OCI-LY7 (cell line): ENCODE measurements around the gene PRR18. TPM values are rescaled to one million over a fixed set of nuclear protein-coding genes. Genes with fewer than 3 reads are reported as not detected.
A peak's percentile ranks its signal among the peaks of the same experiment; 100 is the strongest.

Experiments
- BruUV-seq: library from RNA; stranded (reverse); fragments of 400-500 nt; replicated peaks from 2 replicates; lab custom pipeline; 2021; lab: Mats Ljungman, UMichigan
- CTCF ChIA-PET: fragments of 300-600 bp; sonication (Branson Sonifier 250); formaldehyde crosslinking; loops from one replicate; lab custom pipeline; 2022; ENCODE audit warnings: antibody characterized with exemption; ENCODE audit not compliant: unreplicated experiment; lab: Charles Lee
- POLR2A ChIA-PET: fragments of 300-600 bp; sonication (Branson Sonifier 250); formaldehyde crosslinking; loops from one replicate; lab custom pipeline; 2022; ENCODE audit warnings: antibody characterized with exemption; lab: Charles Lee
- DNase-seq: peaks from one replicate; pipeline ENCODE4 v3.0.0-alpha.2; 2015; ENCODE audit warnings: low spot score
- H2AFZ ChIP-seq: fragments of 200-600 bp; sonication (generic), shearing (Covaris generic); 2 replicates; pipeline ENCODE4 v1.6.1; 2014; ENCODE audit warnings: mild to moderate bottlenecking, antibody characterized with exemption, low read length, moderate library complexity
- H3K27ac ChIP-seq: fragments of 200-600 bp; sonication (generic); 2 replicates; pipeline ENCODE4 v1.5.1; 2014; ENCODE audit warnings: mixed run types, low read depth, mild to moderate bottlenecking, moderate library complexity, low read length, inconsistent platforms; ENCODE audit not compliant: poor library complexity, severe bottlenecking
- H3K36me3 ChIP-seq: fragments of 200-600 bp; sonication (generic); 2 replicates; pipeline ENCODE4 v1.6.1; 2014; ENCODE audit warnings: mild to moderate bottlenecking, antibody characterized with exemption, low read length, moderate library complexity, mixed read lengths; ENCODE audit not compliant: insufficient read depth
- H3K4me1 ChIP-seq: fragments of 200-600 bp; sonication (generic); 2 replicates; pipeline ENCODE4 v1.5.1; 2014; ENCODE audit warnings: mild to moderate bottlenecking, low read length; ENCODE audit not compliant: insufficient read depth, poor library complexity, severe bottlenecking
- H3K4me2 ChIP-seq: fragments of 200-600 bp; sonication (generic); 2 replicates; pipeline ENCODE4 v1.6.1; 2014; ENCODE audit warnings: mild to moderate bottlenecking, low read length
- H3K4me3 ChIP-seq: fragments of 200-600 bp; sonication (generic); 2 replicates; pipeline ENCODE4 v1.5.1; 2014; ENCODE audit warnings: mild to moderate bottlenecking, low read depth, low read length; ENCODE audit not compliant: poor library complexity, severe bottlenecking
- H3K79me2 ChIP-seq: fragments of 200-600 bp; sonication (generic); 2 replicates; pipeline ENCODE4 v1.6.1; 2016; ENCODE audit warnings: low read depth, mild to moderate bottlenecking, low read length, moderate library complexity, mixed read lengths; ENCODE audit not compliant: insufficient read depth
- H3K9me2 ChIP-seq: fragments of 200-600 bp; sonication (generic); 2 replicates; pipeline ENCODE4 v1.6.1; 2016; ENCODE audit warnings: mild to moderate bottlenecking, low read length, mixed read lengths; ENCODE audit not compliant: insufficient read depth
- H3K9me3 ChIP-seq: fragments of 200-600 bp; sonication (generic); 2 replicates; pipeline ENCODE4 v1.6.1; 2014; ENCODE audit warnings: mild to moderate bottlenecking, mixed run types, low read length, mixed read lengths
- H4K20me1 ChIP-seq: fragments of 200-600 bp; sonication (generic); 2 replicates; pipeline ENCODE4 v1.6.1; 2014; ENCODE audit warnings: mild to moderate bottlenecking, antibody characterized with exemption, low read length, moderate library complexity, mixed read lengths; ENCODE audit not compliant: insufficient read depth
- EZH2phosphoT487 ChIP-seq: fragments of 200-600 bp; sonication (generic); IDR thresholded peaks from 2 replicates; pipeline ENCODE4 v1.6.1; 2018; ENCODE audit warnings: low read depth, borderline replicate concordance, mild to moderate bottlenecking, mixed run types, antibody characterized with exemption, low read length, moderate library complexity, mixed read lengths
- intact Hi-C: fragments of 100-400 bp; cut with micrococcal nuclease; formaldehyde crosslinking; loops from one replicate; pipeline ENCODE4 v1.10.0; 2022; ENCODE audit not compliant: unreplicated experiment
- total RNA-seq, 2 experiments: library from RNA; depleted of rRNA in 1 of 2; stranded (reverse); fragments of >200 nt in 1 of 2; shearing (Covaris generic) in 1 of 2; gene quantifications; 2 replicates each; pipeline ENCODE4 v1.2.3, GENCODE V29; 2014 to 2022
- TF ChIP-seq, protein P1 (sequence below): fragments of 200-600 bp; sonication (generic); conservative IDR thresholded peaks from 2 replicates; pipeline ENCODE4 v1.5.1; 2014; ENCODE audit warnings: mild to moderate bottlenecking, antibody characterized with exemption, low read length, moderate library complexity, mixed read lengths

PRR18 gene
- total RNA-seq, 2 experiments from 2014 or later: 0.13 to 0.38 TPM

DNA sequence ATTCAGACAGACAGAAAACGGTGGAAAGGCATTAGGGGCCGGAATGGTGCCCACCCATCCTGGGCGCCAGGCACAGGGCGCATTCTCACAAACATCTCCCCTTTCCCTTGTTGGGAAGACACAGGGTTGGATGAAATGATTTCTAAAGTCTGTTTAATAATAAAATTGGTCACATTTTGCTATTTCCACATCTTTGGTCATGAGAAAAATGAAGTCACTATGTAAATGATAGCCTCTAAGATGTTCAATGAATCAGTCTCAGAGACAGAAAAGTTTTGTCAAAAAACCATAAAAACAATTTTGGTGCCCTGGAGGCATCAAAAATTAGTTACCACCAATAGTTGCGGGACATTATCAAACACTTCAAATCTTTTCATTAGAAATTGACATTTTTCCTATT, 40.7 kb downstream of the PRR18 start:
- H3K79me2 ChIP-seq: no peaks in the 10 kb centered on the region
- H3K4me3 ChIP-seq: no peak overlapping the region
- H2AFZ ChIP-seq: no peak overlapping the region
- no peak for TF ChIP-seq EZH2phosphoT487
- TF ChIP-seq, protein P1, sequence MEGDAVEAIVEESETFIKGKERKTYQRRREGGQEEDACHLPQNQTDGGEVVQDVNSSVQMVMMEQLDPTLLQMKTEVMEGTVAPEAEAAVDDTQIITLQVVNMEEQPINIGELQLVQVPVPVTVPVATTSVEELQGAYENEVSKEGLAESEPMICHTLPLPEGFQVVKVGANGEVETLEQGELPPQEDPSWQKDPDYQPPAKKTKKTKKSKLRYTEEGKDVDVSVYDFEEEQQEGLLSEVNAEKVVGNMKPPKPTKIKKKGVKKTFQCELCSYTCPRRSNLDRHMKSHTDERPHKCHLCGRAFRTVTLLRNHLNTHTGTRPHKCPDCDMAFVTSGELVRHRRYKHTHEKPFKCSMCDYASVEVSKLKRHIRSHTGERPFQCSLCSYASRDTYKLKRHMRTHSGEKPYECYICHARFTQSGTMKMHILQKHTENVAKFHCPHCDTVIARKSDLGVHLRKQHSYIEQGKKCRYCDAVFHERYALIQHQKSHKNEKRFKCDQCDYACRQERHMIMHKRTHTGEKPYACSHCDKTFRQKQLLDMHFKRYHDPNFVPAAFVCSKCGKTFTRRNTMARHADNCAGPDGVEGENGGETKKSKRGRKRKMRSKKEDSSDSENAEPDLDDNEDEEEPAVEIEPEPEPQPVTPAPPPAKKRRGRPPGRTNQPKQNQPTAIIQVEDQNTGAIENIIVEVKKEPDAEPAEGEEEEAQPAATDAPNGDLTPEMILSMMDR: no peak
- no peaks in the 10 kb centered on the region for H3K4me1 ChIP-seq
- no peaks in the 10 kb centered on the region for H3K9me3 ChIP-seq
- H3K4me2 ChIP-seq: no peak overlapping the region
- H4K20me1 ChIP-seq: no peaks in the 10 kb centered on the region
- ChIA-PET POLR2A (interaction anchor here (0.9 kb wide), 1 partner anchor 30 kb away, joined by 3 read pairs; no protein-coding TSS in a partner anchor), CTCF (no interaction called here)
- no peak for DNase-seq
- no peaks in the 10 kb centered on the region for H3K36me3 ChIP-seq
- no peaks in the 10 kb centered on the region for H3K9me2 ChIP-seq
- intact Hi-C loops: no loop called here
- BruUV-seq: no TSS peak
- H3K27ac ChIP-seq: no peak overlapping the region

DNA sequence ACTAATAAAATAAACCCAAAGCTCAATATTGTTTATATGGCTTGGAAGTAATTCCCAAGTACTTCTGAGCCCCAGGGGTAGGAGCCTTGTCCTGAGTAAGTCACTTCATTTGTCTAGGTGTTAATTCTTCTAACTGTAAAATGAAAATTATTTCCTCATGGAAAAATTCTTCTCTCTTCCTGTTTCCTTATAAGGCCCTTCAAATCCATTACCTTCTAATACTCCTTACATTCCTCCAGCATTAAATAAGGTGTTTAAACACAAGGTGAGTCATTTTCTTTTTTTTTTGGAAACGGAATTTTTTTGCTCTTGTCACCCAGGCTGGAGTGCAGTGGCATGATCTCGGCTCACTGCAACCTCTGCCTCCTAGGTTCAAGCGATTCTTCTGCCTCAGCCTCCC, 41.9 kb downstream of the PRR18 start:
- Histone ChIP-seq H3K4me3 (no peak overlapping the region), H2AFZ (no peak overlapping the region), H3K4me2 (no peak overlapping the region), H3K79me2 (no peaks in the 10 kb centered on the region), H3K4me1 (no peaks in the 10 kb centered on the region), H4K20me1 (no peaks in the 10 kb centered on the region), H3K9me2 (no peaks in the 10 kb centered on the region), H3K27ac (no peak overlapping the region), H3K36me3 (no peaks in the 10 kb centered on the region), H3K9me3 (no peaks in the 10 kb centered on the region)
- ChIA-PET POLR2A (no interaction called here), CTCF (no interaction called here)
- BruUV-seq: no TSS peak
- no peak for DNase-seq
- intact Hi-C loops: no loop called here
- TF ChIP-seq, protein P1: no peak
- no peak for TF ChIP-seq EZH2phosphoT487

DNA sequence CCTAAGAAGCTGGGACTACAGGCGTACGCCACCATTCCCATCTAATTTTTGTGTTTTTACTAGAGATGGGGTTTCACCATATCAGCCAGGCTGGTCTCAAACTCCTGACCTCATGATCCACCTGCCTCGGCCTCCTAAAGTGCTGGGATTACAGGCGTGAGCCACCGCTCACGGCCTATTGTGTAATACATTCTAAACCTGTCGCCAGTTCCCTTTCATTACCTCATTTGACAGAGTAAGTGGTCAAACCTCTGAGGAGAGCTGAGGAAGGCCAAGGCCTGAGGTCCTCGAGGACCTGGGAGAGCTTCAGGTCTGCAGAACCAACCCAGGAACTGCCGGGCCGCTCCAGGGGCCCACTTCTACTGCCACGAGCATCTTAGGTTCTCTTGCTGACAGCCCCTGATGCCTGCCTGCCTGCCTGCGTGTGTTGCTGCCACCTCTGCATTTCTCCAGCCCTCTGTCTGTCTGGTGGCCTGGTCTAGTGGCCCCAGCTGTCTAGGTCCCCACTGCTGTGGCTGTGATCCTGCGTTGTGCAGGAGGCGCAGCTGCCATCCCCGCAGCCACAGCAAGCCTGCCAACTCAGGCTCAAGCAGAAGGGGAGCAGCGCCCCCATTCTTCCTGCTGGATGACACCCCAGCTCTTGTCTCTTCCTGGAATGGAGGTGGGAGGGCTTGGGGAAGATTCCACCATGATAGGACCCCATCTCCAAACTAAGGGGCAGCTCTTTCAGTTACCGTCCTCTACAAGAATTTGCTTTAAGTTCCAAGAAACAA, 45.3 kb downstream of the PRR18 start:
- H4K20me1 ChIP-seq: no peaks in the 10 kb centered on the region
- BruUV-seq: no TSS peak
- no peak overlapping the region for H2AFZ ChIP-seq
- H3K9me3 ChIP-seq: no peaks in the 10 kb centered on the region
- H3K27ac ChIP-seq: no peak overlapping the region
- H3K4me3 ChIP-seq: no peak overlapping the region
- no peaks in the 10 kb centered on the region for H3K79me2 ChIP-seq
- peaks cover 18% of the 10 kb centered on the region for H3K4me1 ChIP-seq
- H3K36me3 ChIP-seq: no peaks in the 10 kb centered on the region
- intact Hi-C loops: no loop called here
- DNase-seq: no peak
- H3K4me2 ChIP-seq: no peak overlapping the region
- ChIA-PET POLR2A (interaction anchor here (0.8 kb wide), 1 partner anchor 42 kb away, joined by 3 read pairs; no protein-coding TSS in a partner anchor), CTCF (interaction anchor here (0.6 to 1.3 kb wide), 2 partner anchors 11 to 24 kb away, joined by 3 to 7 read pairs; no protein-coding TSS in a partner anchor)
- TF ChIP-seq EZH2phosphoT487: no peak
- TF ChIP-seq, protein P1: peak; percentile 25; the same call in 1 of the 2 replicates
- no peaks in the 10 kb centered on the region for H3K9me2 ChIP-seq
